Activated T-helper 1 cell treated with Interleukin-2 at 50 U/mL for 16 hours (primary cell): ENCODE data around the gene ELL2.

Experiments
- DNase-seq: peaks from one replicate; pipeline ENCODE4 v3.0.0-alpha.2; 2020; ENCODE audit warnings: low read depth

The ELL2 gene

DNA sequence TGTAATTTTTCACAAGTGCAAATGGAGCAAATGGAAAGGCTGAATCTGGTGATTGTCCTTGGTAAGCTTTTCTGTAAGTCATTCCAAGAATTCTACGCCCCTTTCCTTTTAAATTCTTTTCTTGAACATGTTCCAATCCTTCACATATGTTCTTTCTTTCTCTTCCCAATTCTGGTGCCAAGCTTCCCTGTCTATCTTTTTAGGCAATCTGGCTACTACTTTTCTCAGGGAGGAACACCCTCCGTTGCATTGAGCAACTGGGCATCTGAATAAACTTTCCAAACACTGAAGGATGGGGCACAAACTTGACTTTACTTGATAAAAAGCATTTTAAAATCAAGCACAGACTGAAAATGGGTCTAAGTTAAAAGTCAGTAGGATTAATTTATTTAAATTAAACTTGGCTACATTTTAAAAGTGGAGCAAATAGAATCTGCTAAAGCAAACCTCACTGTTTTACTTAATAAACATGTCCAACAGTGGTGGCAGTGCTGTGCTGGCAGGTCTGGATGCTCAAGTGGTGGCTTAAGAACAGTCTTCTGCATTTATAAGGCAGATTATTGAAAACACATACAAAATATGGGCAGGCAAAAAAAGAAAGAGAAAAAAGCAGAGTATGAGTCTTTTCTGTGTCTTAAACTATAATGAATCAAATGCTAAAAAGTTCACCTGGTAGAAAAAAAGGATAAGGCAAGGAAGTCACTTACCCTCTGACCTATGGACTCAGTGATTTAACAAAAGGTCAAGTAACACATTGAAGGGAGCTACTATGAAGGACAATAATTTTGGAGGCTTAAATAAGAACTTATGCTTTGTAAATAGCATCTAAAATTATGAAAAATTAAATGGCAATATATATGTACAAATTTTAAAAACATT lies 5.4 kb downstream of the ELL2 start:
- DNase-seq, result no peak

DNA sequence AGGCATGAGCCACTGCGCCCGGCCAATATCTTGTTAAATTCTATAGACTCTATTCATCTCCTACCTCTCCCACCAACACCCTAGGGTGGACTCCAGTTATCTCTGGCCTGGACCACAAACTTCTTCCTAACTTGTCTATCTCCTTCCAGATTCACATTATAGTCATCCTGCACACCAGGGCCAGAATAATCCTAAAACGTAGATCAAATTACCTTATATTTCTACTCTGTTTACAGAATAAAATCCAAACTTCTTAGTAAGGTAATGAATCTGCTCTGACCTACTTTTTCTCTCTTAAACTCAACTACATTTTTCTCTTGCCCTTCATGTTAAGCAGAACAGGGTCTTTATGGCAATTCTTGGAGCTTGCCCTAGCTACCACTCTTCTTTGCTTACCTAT lies 6.9 kb downstream of the ELL2 start:
- DNase-seq, result no peak

DNA sequence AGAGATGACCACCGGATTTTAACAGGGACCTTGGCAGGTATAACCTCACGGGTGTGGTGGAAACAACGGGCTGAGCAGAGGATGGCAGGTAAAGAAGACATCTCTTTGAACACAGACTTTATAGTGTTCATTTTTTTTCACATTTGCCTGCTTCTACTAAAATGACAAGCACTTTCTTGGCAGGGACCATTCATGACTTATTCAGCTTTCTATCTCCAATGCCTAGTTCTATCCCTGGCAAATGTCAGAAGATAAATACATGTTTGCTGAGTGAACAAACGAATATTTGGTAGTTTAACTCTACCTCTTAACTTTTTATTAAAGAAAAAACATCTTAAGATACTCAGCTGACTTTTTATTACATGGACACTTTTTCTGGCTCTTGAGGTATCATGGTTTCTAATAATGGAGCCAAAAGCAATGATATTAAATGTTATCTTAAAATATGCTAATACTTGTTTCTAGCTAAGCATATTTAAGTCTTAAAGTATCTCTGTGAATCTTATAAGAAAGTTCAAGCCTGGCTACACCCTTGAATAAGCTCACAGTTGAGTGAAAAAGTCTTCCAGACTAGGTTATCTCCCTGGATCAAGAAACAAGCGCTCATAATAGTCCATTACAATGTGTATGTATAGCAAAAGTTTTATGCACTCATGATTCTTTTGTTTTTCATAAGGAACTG lies 8.5 kb downstream of the ELL2 start:
- DNase-seq, result no peak

- no peak for DNase-seq
Observed at GRCh38 chr5:95951916-95952315, 9.7 kb downstream of the ELL2 start.

DNA sequence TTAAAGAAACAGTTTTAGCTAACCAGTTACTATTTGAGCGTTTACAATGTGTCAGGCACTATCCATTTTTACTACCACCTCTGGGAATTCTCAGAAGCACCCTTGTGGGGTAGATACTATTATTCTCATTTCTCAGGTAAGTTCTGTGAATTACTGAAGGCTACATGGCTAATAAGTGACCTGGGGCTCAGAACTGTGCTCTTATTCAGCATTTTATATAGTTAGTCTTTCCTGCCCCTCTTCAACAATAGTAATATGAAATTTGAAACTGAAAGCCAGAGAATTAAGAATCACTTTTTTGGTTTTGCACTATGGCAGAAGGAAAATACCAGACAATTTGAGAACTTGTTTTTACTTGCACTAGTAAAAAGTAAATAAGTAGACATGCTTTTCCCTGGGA lies 11.8 kb downstream of the ELL2 start:
- no peak for DNase-seq

- DNase-seq, result no peak
Observed at GRCh38 chr5:95948631-95949030, 13.0 kb downstream of the ELL2 start.

GRCh38 chr5:95946451-95946850 lies 15.2 kb downstream of the ELL2 start:
- no peak for DNase-seq

GRCh38 chr5:95942968-95943367 lies 18.7 kb downstream of the ELL2 start:
- no peak for DNase-seq

DNA sequence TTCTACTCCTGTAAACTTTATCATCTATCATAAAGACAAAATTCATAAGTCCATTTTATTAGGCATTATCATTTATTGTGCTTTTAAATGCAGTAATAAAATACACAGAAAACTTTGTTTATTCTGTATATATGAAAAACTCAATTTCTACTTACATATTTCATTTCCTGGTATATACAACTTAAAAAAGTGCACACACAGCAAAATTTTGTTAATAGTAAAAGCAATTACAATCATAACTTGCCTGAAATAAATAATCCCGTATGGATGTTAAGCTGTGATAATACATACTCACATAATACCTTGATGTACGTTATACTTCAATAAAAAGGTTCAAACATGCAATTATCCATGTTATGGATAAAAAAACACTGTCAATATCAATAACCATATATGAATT lies 19.2 kb downstream of the ELL2 start:
- DNase-seq, result no peak

DNA sequence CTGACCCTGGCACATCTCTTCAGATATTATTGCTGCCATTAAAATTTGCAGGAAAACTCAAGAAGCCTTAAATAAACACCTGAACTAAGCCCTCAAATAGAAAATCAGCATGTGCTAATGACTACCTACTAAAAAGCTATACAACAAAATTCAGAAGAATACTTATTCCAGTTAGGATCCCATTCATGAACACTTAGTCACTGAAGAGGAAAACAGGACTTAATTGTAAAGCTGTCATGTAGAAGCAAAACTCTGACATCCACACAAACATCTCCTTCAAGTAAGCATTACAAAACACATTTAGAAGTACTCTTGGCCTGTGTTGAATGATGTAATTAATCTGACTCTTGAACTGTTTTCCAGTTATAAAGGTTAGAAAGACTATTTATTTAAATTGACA lies 19.9 kb downstream of the ELL2 start:
- DNase-seq, result no peak

GRCh38 chr5:95940758-95941682 lies 20.6 kb downstream of the ELL2 start:
- no peak for DNase-seq

GRCh38 chr5:95939465-95939864 lies 22.2 kb downstream of the ELL2 start:
- no peak for DNase-seq

DNA sequence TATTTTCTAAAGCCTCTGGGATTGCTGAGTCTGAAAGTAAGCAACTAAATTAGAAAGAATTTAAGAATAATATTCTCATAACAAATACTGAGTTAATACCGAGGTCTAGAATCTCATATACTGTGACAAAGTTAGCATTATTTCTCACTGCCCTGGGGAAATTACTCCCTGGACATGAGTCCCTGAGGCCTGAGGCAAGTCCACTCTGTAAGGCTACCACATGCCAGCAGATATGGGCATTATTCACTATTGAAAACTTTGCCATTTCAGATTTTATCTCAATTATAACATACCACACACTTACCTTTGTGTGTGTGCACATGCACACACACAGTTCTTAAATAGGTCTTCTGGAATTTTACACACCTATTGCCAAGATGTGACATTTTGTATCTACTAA lies 22.9 kb downstream of the ELL2 start:
- DNase-seq, result no peak

DNA sequence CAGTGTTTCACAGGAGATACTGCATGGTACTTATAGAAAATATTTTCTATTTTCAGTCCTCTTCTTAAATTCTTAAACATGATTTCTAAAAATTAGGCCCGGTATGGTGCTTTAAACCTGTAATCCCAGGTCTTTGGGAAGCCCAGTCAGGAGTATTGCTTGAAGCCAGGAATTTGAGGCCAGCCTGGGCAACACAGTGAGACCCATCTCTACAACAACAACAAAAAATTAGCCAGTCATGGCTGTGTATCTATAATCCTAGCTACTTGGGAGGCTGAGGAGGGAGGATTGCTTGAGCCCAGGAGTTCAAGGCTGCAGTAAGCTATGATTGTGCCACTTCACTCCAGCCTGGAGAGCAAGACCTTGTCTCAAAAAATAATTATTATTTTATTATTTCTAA lies 23.3 kb downstream of the ELL2 start:
- no peak for DNase-seq

DNA sequence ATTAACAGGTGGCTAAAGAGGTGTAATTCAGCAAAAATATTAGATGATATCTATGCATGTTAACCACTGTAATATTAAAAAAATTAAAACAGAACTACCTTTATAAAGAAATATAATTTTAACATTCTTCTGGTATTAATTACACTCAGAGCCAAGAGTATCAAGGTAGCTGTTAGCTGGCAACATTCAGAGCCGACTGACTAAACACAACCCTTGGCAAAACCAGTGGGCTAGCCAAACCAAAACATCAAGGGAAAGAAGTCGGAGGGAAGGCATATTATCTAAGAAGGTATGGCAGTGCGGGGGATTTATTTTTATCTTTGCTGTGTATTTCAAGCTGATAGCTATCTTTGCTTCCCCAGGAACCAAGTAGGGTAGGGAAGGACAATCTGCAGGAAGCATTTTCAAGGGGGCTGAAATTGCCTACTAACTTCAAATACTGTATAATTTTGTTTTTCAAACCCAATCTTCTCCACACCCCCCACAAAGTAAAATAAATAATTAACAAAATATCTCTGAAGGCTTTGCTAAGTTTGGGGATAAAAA lies 24.0 kb downstream of the ELL2 start:
- DNase-seq, result no peak

DNA sequence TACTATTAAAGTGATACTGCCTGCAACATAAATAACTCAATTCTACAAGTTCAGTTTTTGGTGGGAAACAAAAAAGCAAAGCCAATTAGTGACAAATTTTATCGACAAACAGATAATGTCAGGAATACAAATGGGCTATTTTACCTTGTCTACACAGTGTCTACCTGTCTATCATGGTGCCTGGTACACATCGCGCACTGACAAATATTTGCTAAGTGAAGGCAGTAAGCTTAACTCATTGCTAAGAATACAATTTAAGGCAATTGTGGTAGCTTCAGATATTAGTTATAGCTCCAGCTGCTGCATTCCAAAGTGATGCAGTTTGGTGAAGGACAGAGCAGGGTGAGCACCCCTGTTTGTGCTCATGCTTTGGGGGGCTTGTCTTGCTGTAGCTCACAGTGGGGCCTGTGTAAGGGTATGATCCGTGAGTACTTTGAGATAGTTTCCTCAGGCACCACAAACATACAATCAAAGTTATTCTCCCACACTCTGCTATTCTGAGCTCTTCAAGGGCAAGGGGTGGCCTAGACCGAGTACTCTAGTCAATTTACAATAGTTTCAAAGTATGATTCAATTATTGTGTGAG lies 24.7 kb downstream of the ELL2 start:
- DNase-seq, result no peak

DNA sequence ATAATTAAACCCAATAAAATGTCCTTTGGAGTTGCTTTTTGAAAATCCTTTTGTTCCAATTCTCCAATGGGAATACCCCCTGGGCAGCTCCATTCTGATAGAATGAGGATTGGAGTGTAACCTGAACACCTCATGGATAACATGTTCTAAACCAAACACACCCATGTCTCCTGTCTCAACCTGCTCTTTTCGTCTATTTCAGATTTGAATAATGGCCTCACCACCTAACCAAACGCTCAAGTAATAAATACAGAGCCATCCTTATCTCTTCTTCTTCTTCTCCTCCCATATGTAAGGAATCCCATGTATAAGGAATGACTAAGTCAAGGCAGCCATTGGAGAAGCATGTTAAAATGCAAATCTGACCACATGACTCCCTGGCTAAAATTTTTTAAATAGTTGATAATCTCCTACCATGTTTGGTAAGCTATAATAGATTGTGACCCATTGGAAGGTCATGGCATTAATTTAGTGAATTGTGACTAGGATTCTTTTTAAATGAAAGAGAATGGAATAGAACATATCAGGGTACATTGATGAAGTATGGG lies 26.0 kb downstream of the ELL2 start:
- DNase-seq, result no peak

DNA sequence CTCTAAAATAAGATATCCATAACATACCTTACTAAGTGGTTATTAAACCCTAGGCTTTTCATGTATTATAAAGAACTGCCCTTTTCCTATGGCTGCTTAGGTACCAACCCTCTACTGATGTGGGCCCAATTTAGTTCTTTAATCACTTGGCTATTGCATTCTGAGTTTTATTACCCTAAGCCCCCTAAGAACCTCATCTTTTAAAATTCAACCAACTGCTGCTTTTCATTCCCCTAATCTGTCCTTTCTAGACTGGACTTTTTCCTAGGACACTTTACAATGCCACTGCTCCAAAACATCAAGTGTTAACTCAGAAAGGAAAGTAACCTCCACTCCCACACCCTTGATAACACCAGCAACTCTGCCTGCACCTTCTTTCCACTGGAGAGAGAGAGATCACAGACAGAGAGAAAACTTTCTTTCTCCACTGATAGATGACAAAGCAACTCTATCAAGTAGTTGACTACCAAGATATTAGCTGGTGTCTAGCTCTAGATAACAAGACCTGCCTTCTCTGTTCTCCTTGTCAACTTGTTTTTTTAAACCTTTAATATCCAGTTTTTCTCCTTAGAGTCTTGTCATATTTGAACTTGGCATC lies 27.3 kb downstream of the ELL2 start:
- DNase-seq, result no peak

GRCh38 chr5:95932941-95933340 lies 28.7 kb downstream of the ELL2 start:
- no peak for DNase-seq

- DNase-seq, result no peak
Observed at GRCh38 chr5:95931079-95931833, 30.4 kb downstream of the ELL2 start.
